Measurements from ENCODE around the gene DDX24.
A peak's percentile ranks its signal among the peaks of the same experiment; 100 is the strongest.

DDX24 gene

DNA sequence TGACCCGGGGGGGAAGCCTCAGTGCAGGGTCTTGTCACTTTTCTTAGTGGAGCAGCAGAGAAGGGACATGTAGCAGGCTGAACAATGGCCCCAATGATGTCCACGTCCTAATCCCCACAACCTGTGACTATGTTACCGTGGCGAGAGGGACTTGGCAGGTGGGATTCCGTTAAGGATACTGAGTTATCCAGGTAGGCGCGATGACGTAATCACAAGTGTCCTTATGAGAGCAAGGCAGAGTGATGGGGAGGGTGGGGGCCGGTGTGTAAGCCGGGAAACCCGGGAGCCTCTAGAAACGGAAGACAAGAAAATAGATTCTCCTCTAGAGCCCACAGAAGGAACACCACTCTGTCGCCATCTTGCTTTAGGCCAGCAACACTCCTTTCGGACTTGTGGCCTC, 50.4 kb downstream of the DDX24 start:
- Histone ChIP-seq H3K79me1 (replicated peaks; ENCODE audit: low read length, poor library complexity, severe bottlenecking) (peaks cover 40% of the 10 kb centered on the region), H4K8ac (ENCODE audit: low read length) (no peak overlapping the region), H2AK5ac (ENCODE audit: low read length, severe bottlenecking) (no peak overlapping the region), H2BK15ac (ENCODE audit: low read depth, poor library complexity, severe bottlenecking) (no peak overlapping the region), H2BK12ac (ENCODE audit: low read length in 2 of 2) (no peak overlapping the region), H3K4me1 (ENCODE audit: control insufficient read depth, insufficient read depth, low read depth, low read length) (peaks cover 17% of the 10 kb centered on the region), H3K4me3 (ENCODE audit: insufficient read depth in 1 of 2, low read depth in 1 of 2, low read length in 2 of 2) (no peak overlapping the region), H2BK120ac (ENCODE audit: low read depth, low read length) (no peak overlapping the region), H3K18ac (ENCODE audit: low read depth in 1 of 2, low read length in 2 of 2) (no peak overlapping the region), H3K27ac (ENCODE audit: low read length, poor library complexity, severe bottlenecking) (no peak overlapping the region), H3K36me3 (ENCODE audit: control insufficient read depth in 1 of 2, insufficient read depth in 2 of 2, low read depth in 1 of 2, low read length in 2 of 2) (peaks cover 0 to 4% of the 10 kb centered on the region in 2 experiments), H4K91ac (ENCODE audit: low read length) (no peak overlapping the region), H2BK5ac (ENCODE audit: low read depth, low read length, poor library complexity, severe bottlenecking) (no peak overlapping the region), H3K9ac (ENCODE audit: low read length) (no peak overlapping the region), H3K27me3 (ENCODE audit: control insufficient read depth in 1 of 2, insufficient read depth in 1 of 2, low read length in 2 of 2) (no peaks in the 10 kb centered on the region), H2AFZ (ENCODE audit: low read depth, low read length) (no peak overlapping the region), H3K23ac (ENCODE audit: low read length in 2 of 2) (no peak overlapping the region), H3K4ac (ENCODE audit: low read depth in 1 of 2, low read length in 2 of 2) (no peak overlapping the region), H3K14ac (ENCODE audit: low read length in 2 of 2) (no peak overlapping the region), H3K4me2 (ENCODE audit: low read length, poor library complexity, severe bottlenecking) (no peak overlapping the region), H3K9me3 (ENCODE audit: control insufficient read depth, low read length) (peaks cover 5% of the 10 kb centered on the region)
- DNase-seq, result no peak
- WGBS, result 94% methylated on average over 11 of the region's 14 CpGs

DNA sequence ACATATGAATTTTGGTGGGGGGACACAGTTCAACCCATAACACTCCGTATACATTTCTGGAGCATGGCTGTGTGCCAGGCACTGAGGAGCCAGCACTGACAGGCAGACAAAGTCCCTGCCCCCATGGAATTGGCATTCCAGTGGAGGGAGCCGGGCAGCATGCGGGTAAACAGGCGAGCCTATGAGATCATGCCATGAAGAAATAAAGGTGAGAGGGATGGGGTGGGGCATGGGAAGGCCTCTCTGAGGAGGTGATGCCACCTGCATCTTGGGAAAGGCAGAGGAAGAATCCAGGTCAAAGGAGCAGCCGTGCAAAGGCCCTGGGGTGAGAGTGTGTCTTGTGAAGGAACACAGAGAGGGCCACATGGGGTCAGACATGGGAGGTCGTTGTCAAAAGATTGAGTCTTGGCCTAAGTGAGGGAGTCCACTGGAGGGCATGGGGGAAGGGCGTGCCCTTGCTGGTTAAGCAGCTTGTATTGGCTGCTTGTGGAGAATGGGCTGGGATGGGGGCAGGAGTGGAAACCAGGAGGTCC, 51.3 kb downstream of the DDX24 start:
- DNase-seq, result no peak
- Histone ChIP-seq H3K18ac (ENCODE audit: low read depth in 1 of 2, low read length in 2 of 2) (no peak overlapping the region), H4K8ac (ENCODE audit: low read length) (no peak overlapping the region), H3K9me3 (ENCODE audit: control insufficient read depth, low read length) (peaks cover 5% of the 10 kb centered on the region), H3K4ac (ENCODE audit: low read depth in 1 of 2, low read length in 2 of 2) (no peak overlapping the region), H3K27me3 (ENCODE audit: control insufficient read depth in 1 of 2, insufficient read depth in 1 of 2, low read length in 2 of 2) (no peaks in the 10 kb centered on the region), H3K36me3 (ENCODE audit: control insufficient read depth in 1 of 2, insufficient read depth in 2 of 2, low read depth in 1 of 2, low read length in 2 of 2) (peaks cover 0 to 3% of the 10 kb centered on the region in 2 experiments), H2AFZ (ENCODE audit: low read depth, low read length) (no peak overlapping the region), H3K4me3 (ENCODE audit: insufficient read depth in 1 of 2, low read depth in 1 of 2, low read length in 2 of 2) (no peak overlapping the region), H2BK15ac (ENCODE audit: low read depth, poor library complexity, severe bottlenecking) (no peak overlapping the region), H2BK12ac (ENCODE audit: low read length in 2 of 2) (no peak overlapping the region), H3K14ac (ENCODE audit: low read length in 2 of 2) (no peak overlapping the region), H3K79me1 (replicated peaks; ENCODE audit: low read length, poor library complexity, severe bottlenecking) (peaks cover 36% of the 10 kb centered on the region), H3K9ac (ENCODE audit: low read length) (no peak overlapping the region), H2AK5ac (ENCODE audit: low read length, severe bottlenecking) (no peak overlapping the region), H2BK120ac (ENCODE audit: low read depth, low read length) (no peak overlapping the region), H2BK5ac (ENCODE audit: low read depth, low read length, poor library complexity, severe bottlenecking) (no peak overlapping the region), H3K27ac (ENCODE audit: low read length, poor library complexity, severe bottlenecking) (no peak overlapping the region), H3K4me2 (ENCODE audit: low read length, poor library complexity, severe bottlenecking) (no peak overlapping the region), H3K23ac (ENCODE audit: low read length in 2 of 2) (no peak overlapping the region), H3K4me1 (ENCODE audit: control insufficient read depth, insufficient read depth, low read depth, low read length) (peaks cover 18% of the 10 kb centered on the region), H4K91ac (ENCODE audit: low read length) (no peak overlapping the region)
- WGBS, result 94% methylated on average over 7 of the region's 7 CpGs

DNA sequence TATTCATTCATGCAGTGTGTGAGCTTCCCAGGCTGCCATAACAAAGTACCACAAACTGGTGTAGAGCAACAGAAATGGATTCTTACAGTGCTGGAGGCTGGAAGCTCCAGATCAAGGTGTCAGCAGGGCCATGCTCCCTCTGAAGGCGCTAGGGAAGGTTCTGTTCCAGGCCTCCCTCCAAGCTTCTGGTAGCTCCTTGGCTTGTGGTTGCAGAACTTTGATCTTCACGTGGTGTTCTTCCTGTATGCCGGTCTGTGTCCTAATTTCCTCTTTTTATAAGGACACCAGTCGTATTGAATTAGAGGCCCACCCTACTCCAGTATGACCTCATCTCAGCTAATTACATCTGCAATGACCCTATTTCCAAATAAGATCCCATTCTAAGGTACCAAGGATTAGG, 51.7 kb downstream of the DDX24 start:
- H3K4me3 ChIP-seq (ENCODE audit: insufficient read depth in 1 of 2, low read depth in 1 of 2, low read length in 2 of 2), result no peak overlapping the region
- H3K23ac ChIP-seq (ENCODE audit: low read length in 2 of 2), result no peak overlapping the region
- DNase-seq, result no peak
- no peak overlapping the region for H2AFZ ChIP-seq (ENCODE audit: low read depth, low read length)
- WGBS, result 92% methylated on average over 4 of the region's 4 CpGs
- no peak overlapping the region for H2BK120ac ChIP-seq (ENCODE audit: low read depth, low read length)
- H3K27me3 ChIP-seq (ENCODE audit: control insufficient read depth in 1 of 2, insufficient read depth in 1 of 2, low read length in 2 of 2), result no peaks in the 10 kb centered on the region
- H2BK12ac ChIP-seq (ENCODE audit: low read length in 2 of 2), result no peak overlapping the region
- H3K27ac ChIP-seq (ENCODE audit: low read length, poor library complexity, severe bottlenecking), result no peak overlapping the region
- H2AK5ac ChIP-seq (ENCODE audit: low read length, severe bottlenecking), result no peak overlapping the region
- no peak overlapping the region for H2BK5ac ChIP-seq (ENCODE audit: low read depth, low read length, poor library complexity, severe bottlenecking)
- H4K8ac ChIP-seq (ENCODE audit: low read length), result no peak overlapping the region
- H2BK15ac ChIP-seq (ENCODE audit: low read depth, poor library complexity, severe bottlenecking), result no peak overlapping the region
- H3K14ac ChIP-seq (ENCODE audit: low read length in 2 of 2), result no peak overlapping the region
- peaks cover under 1% of the 10 kb centered on the region for H3K9me3 ChIP-seq (ENCODE audit: control insufficient read depth, low read length)
- H3K79me1 ChIP-seq (replicated peaks; ENCODE audit: low read length, poor library complexity, severe bottlenecking), result peaks cover 31% of the 10 kb centered on the region
- no peak overlapping the region for H3K4ac ChIP-seq (ENCODE audit: low read depth in 1 of 2, low read length in 2 of 2)
- H3K4me2 ChIP-seq (ENCODE audit: low read length, poor library complexity, severe bottlenecking), result no peak overlapping the region
- H3K9ac ChIP-seq (ENCODE audit: low read length), result no peak overlapping the region
- H4K91ac ChIP-seq (ENCODE audit: low read length), result no peak overlapping the region
- H3K36me3 ChIP-seq (ENCODE audit: control insufficient read depth in 1 of 2, insufficient read depth in 2 of 2, low read depth in 1 of 2, low read length in 2 of 2), result no peaks in the 10 kb centered on the region
- H3K18ac ChIP-seq (ENCODE audit: low read depth in 1 of 2, low read length in 2 of 2), result no peak overlapping the region
- H3K4me1 ChIP-seq (ENCODE audit: control insufficient read depth, insufficient read depth, low read depth, low read length), result peaks cover 18% of the 10 kb centered on the region

DNA sequence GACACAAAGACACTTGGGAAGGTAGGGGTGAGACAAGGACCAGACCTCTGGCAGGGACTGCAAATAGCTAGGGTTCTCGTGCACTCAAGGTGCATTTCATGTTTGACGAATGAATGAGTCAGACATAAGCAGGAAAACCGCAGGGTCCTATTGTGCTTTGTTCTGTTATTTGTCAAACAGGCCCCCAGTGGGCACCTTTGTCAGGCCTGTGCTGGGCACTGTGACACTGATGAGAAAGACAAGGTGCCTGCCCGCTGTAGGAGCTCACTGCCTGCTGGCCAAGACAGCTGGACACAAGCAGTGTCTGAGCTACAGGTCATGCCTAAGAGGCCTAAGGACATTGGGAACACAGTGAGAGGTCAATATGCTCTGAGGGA, 52.6 kb downstream of the DDX24 start:
- Histone ChIP-seq H2BK12ac (ENCODE audit: low read length in 2 of 2) (no peak overlapping the region), H3K27me3 (ENCODE audit: control insufficient read depth in 1 of 2, insufficient read depth in 1 of 2, low read length in 2 of 2) (no peaks in the 10 kb centered on the region), H3K9me3 (ENCODE audit: control insufficient read depth, low read length) (no peaks in the 10 kb centered on the region), H3K14ac (ENCODE audit: low read length in 2 of 2) (no peak overlapping the region), H3K23ac (ENCODE audit: low read length in 2 of 2) (no peak overlapping the region), H3K4me1 (ENCODE audit: control insufficient read depth, insufficient read depth, low read depth, low read length) (peaks cover 18% of the 10 kb centered on the region), H2AFZ (ENCODE audit: low read depth, low read length) (no peak overlapping the region), H3K36me3 (ENCODE audit: control insufficient read depth in 1 of 2, insufficient read depth in 2 of 2, low read depth in 1 of 2, low read length in 2 of 2) (no peaks in the 10 kb centered on the region), H3K4me3 (ENCODE audit: insufficient read depth in 1 of 2, low read depth in 1 of 2, low read length in 2 of 2) (no peak overlapping the region), H2BK120ac (ENCODE audit: low read depth, low read length) (no peak overlapping the region), H3K79me1 (replicated peaks; ENCODE audit: low read length, poor library complexity, severe bottlenecking) (peaks cover 27% of the 10 kb centered on the region), H3K27ac (ENCODE audit: low read length, poor library complexity, severe bottlenecking) (no peak overlapping the region), H3K18ac (ENCODE audit: low read depth in 1 of 2, low read length in 2 of 2) (no peak overlapping the region), H3K9ac (ENCODE audit: low read length) (no peak overlapping the region), H3K4me2 (ENCODE audit: low read length, poor library complexity, severe bottlenecking) (no peak overlapping the region), H2BK5ac (ENCODE audit: low read depth, low read length, poor library complexity, severe bottlenecking) (no peak overlapping the region), H4K91ac (ENCODE audit: low read length) (no peak overlapping the region), H2AK5ac (ENCODE audit: low read length, severe bottlenecking) (no peak overlapping the region), H4K8ac (ENCODE audit: low read length) (no peak overlapping the region), H3K4ac (ENCODE audit: low read depth in 1 of 2, low read length in 2 of 2) (no peak overlapping the region), H2BK15ac (ENCODE audit: low read depth, poor library complexity, severe bottlenecking) (no peak overlapping the region)
- DNase-seq, result peak; percentile 5
- WGBS, result 70% methylated on average over 4 of the region's 4 CpGs
